Liver (tissue), 3 donors: ENCODE measurements around the gene DDX23.

Experiments used
- ATF3 ChIP-seq: IDR thresholded peaks from 2 replicates; pipeline ENCODE4 v1.6.1; 2016; ENCODE audit warnings: antibody characterized with exemption
- CTCF ChIP-seq: fragments of 150-350 bp; IDR thresholded peaks from 2 replicates; pipeline ENCODE4 v1.5.1; 2017; ENCODE audit warnings: improper control_type of control experiment, low read depth, low read length; ENCODE audit not compliant: missing input control
- FOXA1 ChIP-seq: IDR thresholded peaks from 2 replicates; pipeline ENCODE4 v1.6.1; 2016; ENCODE audit warnings: antibody characterized with exemption
- GABPA ChIP-seq, 2 donors: IDR thresholded peaks in 1 of 2; conservative IDR thresholded peaks in 1 of 2; 2 replicates each; pipeline ENCODE4 v1.6.1; 2016; ENCODE audit warnings: antibody characterized with exemption in 2 of 2, mild to moderate bottlenecking in 1 of 2, moderate library complexity in 1 of 2
- JUND ChIP-seq, 2 donors: IDR thresholded peaks; 2 replicates each; pipeline ENCODE4 v1.6.1; 2016; ENCODE audit warnings: antibody characterized with exemption in 2 of 2
- MAX ChIP-seq: IDR thresholded peaks from 2 replicates; pipeline ENCODE4 v1.6.1; 2016; ENCODE audit warnings: antibody characterized with exemption
- TAF1 ChIP-seq: conservative IDR thresholded peaks from 2 replicates; pipeline ENCODE4 v1.6.1; 2016; ENCODE audit warnings: antibody characterized with exemption, mild to moderate bottlenecking
- TF ChIP-seq, protein P1 (sequence below): IDR thresholded peaks from 2 replicates; pipeline ENCODE4 v1.6.1; 2016; ENCODE audit warnings: antibody characterized with exemption, mild to moderate bottlenecking
- donor health status: healthy.
- donor health status: healthy.

GRCh38 chr12:48823281-48823680 lies 28.7 kb downstream of the DDX23 start:
- no peak for TF ChIP-seq CTCF
- TF ChIP-seq FOXA1: no peak
- TF ChIP-seq MAX: no peak
- TF ChIP-seq GABPA (IDR thresholded peaks at IDR 0.05 in 1 of 2, conservative IDR thresholded peaks at IDR 0.05 in 1 of 2): no peak
- TF ChIP-seq TAF1: no peak
- TF ChIP-seq, protein P1, sequence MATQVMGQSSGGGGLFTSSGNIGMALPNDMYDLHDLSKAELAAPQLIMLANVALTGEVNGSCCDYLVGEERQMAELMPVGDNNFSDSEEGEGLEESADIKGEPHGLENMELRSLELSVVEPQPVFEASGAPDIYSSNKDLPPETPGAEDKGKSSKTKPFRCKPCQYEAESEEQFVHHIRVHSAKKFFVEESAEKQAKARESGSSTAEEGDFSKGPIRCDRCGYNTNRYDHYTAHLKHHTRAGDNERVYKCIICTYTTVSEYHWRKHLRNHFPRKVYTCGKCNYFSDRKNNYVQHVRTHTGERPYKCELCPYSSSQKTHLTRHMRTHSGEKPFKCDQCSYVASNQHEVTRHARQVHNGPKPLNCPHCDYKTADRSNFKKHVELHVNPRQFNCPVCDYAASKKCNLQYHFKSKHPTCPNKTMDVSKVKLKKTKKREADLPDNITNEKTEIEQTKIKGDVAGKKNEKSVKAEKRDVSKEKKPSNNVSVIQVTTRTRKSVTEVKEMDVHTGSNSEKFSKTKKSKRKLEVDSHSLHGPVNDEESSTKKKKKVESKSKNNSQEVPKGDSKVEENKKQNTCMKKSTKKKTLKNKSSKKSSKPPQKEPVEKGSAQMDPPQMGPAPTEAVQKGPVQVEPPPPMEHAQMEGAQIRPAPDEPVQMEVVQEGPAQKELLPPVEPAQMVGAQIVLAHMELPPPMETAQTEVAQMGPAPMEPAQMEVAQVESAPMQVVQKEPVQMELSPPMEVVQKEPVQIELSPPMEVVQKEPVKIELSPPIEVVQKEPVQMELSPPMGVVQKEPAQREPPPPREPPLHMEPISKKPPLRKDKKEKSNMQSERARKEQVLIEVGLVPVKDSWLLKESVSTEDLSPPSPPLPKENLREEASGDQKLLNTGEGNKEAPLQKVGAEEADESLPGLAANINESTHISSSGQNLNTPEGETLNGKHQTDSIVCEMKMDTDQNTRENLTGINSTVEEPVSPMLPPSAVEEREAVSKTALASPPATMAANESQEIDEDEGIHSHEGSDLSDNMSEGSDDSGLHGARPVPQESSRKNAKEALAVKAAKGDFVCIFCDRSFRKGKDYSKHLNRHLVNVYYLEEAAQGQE: no peak
- TF ChIP-seq ATF3: no peak
- TF ChIP-seq JUND (IDR thresholded peaks at IDR 0.05): no peak
